Measurements from ENCODE around the gene PRKCA. TPM values are rescaled to one million over a fixed set of nuclear protein-coding genes. Genes with fewer than 3 reads are reported as not detected.

The PRKCA gene
- total and polyA plus RNA-seq, 10 of the 15 experiments (the other 5 are each of a cell fraction or from before 2014, with no cell fraction given): 0.11 to 14.6 (median 0.72) TPM

DNA sequence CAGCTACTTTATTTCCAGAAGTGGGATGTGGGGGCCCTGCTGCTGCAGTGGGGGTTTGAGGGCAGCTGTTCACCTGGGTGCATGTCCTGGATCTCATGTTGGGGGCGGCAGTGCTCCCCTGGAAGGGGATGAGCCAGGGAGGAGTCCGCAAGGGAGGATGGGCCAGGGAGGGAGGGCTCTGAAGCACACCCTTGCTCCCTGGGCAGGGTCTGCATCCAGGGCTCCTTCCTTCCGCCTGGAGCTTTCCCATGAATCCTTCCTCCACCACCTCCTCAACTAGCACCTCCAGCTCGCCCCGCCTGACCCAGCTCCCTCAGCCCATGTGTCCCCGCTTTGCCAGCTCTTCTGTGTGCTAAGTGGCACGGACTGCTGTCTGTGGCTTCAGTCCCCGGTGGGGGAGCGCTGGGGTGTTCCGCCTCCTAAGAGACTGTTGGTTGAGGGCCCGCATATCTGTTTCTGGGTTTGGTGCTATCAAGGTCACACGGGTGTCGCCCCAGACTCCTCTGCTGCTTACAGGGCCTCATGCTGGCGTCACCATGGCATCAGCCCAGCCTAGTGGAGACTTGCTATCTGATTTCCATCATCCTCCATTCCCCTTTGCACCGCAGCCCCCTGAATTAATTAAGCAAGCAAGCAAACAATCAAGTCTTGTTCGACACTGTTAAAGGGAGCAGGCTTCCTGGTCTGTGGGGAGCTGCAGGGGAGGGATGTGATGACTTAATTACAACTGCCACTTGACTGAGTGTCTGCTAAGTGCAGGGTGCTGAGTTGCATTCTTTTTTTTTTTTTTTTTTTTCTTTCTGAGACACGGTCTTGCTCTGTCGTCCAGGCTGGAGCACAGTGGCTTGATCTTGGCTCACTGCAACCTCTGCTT lies 71.8 kb downstream of the PRKCA start (continued):
- TF ChIP-seq EGR1 (IDR thresholded peaks at IDR 0.05; ENCODE audit: borderline replicate concordance in 1 of 2, low read depth in 2 of 2, low read length in 2 of 2): no peak
- no peak for TF ChIP-seq SREBF2 (IDR thresholded peaks at IDR 0.05; ENCODE audit: low read length)
- no peak for TF ChIP-seq GATAD2B (conservative IDR thresholded peaks at IDR 0.05; ENCODE audit: low read depth)
- TF ChIP-seq CBX3 (IDR thresholded peaks at IDR 0.05; ENCODE audit: borderline replicate concordance, low read depth): no peak
- TF ChIP-seq, protein P1, sequence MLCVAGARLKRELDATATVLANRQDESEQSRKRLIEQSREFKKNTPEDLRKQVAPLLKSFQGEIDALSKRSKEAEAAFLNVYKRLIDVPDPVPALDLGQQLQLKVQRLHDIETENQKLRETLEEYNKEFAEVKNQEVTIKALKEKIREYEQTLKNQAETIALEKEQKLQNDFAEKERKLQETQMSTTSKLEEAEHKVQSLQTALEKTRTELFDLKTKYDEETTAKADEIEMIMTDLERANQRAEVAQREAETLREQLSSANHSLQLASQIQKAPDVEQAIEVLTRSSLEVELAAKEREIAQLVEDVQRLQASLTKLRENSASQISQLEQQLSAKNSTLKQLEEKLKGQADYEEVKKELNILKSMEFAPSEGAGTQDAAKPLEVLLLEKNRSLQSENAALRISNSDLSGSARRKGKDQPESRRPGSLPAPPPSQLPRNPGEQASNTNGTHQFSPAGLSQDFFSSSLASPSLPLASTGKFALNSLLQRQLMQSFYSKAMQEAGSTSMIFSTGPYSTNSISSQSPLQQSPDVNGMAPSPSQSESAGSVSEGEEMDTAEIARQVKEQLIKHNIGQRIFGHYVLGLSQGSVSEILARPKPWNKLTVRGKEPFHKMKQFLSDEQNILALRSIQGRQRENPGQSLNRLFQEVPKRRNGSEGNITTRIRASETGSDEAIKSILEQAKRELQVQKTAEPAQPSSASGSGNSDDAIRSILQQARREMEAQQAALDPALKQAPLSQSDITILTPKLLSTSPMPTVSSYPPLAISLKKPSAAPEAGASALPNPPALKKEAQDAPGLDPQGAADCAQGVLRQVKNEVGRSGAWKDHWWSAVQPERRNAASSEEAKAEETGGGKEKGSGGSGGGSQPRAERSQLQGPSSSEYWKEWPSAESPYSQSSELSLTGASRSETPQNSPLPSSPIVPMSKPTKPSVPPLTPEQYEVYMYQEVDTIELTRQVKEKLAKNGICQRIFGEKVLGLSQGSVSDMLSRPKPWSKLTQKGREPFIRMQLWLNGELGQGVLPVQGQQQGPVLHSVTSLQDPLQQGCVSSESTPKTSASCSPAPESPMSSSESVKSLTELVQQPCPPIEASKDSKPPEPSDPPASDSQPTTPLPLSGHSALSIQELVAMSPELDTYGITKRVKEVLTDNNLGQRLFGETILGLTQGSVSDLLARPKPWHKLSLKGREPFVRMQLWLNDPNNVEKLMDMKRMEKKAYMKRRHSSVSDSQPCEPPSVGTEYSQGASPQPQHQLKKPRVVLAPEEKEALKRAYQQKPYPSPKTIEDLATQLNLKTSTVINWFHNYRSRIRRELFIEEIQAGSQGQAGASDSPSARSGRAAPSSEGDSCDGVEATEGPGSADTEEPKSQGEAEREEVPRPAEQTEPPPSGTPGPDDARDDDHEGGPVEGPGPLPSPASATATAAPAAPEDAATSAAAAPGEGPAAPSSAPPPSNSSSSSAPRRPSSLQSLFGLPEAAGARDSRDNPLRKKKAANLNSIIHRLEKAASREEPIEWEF (IDR thresholded peaks at IDR 0.05; ENCODE audit: insufficient replicate concordance, low read depth, low read length): no peak
- TF ChIP-seq BCL11A (IDR thresholded peaks at IDR 0.05; ENCODE audit: low read depth, low read length): no peak
- TF ChIP-seq, protein P2, sequence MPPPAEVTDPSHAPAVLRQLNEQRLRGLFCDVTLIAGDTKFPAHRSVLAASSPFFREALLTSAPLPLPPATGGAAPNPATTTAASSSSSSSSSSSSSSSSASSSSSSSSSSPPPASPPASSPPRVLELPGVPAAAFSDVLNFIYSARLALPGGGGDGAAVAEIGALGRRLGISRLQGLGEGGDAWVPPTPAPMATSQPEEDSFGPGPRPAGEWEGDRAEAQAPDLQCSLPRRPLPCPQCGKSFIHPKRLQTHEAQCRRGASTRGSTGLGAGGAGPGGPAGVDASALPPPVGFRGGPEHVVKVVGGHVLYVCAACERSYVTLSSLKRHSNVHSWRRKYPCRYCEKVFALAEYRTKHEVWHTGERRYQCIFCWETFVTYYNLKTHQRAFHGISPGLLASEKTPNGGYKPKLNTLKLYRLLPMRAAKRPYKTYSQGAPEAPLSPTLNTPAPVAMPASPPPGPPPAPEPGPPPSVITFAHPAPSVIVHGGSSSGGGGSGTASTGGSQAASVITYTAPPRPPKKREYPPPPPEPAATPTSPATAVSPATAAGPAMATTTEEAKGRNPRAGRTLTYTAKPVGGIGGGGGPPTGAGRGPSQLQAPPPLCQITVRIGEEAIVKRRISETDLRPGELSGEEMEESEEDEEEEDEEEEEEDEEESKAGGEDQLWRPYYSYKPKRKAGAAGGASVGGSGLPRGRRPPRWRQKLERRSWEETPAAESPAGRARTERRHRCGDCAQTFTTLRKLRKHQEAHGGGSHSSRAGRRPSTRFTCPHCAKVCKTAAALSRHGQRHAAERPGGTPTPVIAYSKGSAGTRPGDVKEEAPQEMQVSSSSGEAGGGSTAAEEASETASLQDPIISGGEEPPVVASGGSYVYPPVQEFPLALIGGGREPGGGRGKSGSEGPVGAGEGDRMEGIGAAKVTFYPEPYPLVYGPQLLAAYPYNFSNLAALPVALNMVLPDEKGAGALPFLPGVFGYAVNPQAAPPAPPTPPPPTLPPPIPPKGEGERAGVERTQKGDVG (CRISPR knock-in tag; IDR thresholded peaks at IDR 0.05): no peak
- TF ChIP-seq, protein P3, sequence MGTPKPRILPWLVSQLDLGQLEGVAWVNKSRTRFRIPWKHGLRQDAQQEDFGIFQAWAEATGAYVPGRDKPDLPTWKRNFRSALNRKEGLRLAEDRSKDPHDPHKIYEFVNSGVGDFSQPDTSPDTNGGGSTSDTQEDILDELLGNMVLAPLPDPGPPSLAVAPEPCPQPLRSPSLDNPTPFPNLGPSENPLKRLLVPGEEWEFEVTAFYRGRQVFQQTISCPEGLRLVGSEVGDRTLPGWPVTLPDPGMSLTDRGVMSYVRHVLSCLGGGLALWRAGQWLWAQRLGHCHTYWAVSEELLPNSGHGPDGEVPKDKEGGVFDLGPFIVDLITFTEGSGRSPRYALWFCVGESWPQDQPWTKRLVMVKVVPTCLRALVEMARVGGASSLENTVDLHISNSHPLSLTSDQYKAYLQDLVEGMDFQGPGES (IDR thresholded peaks at IDR 0.05): no peak
- TF ChIP-seq POLR2A (IDR thresholded peaks at IDR 0.05; ENCODE audit: low read depth, low read length): no peak; the same call in 1 of the 2 replicates

All from GM12878 (cell line).